Activated naive CD8-positive, alpha-beta T cell treated with anti-CD3 and anti-CD28 coated beads for 36 hours (primary cell): Measurements from ENCODE around the gene AQP9. TPM values are rescaled to one million over a fixed set of nuclear protein-coding genes. Genes with fewer than 3 reads are reported as not detected.

ENCODE experiments used
- DNase-seq: peaks from one replicate; pipeline ENCODE4 v3.0.0; 2021
- H3K27ac Mint-ChIP-seq: one replicate; pipeline ENCODE4 v1.8.0; 2022; ENCODE audit warnings: mild to moderate bottlenecking, moderate library complexity, mixed read lengths
- H3K27me3 Mint-ChIP-seq: one replicate; pipeline ENCODE4 v1.8.0; 2022; ENCODE audit warnings: mild to moderate bottlenecking, mixed read lengths
- H3K36me3 Mint-ChIP-seq: one replicate; pipeline ENCODE4 v1.8.0; 2021; ENCODE audit warnings: mild to moderate bottlenecking, mixed read lengths
- H3K4me1 Mint-ChIP-seq: one replicate; pipeline ENCODE4 v1.8.0; 2021; ENCODE audit warnings: mixed read lengths
- H3K4me3 Mint-ChIP-seq: one replicate; pipeline ENCODE4 v1.8.0; 2022; ENCODE audit warnings: mild to moderate bottlenecking, moderate library complexity, mixed read lengths
- H3K9me3 Mint-ChIP-seq: one replicate; pipeline ENCODE4 v1.8.0; 2022; ENCODE audit warnings: mixed read lengths
- total RNA-seq, 2 experiments: library from RNA; stranded (reverse); gene quantifications; one replicate each; pipeline ENCODE4 v1.2.3, GENCODE V29; 2021

AQP9 gene
- total RNA-seq, 2 experiments from 2014 or later, result not detected

DNA sequence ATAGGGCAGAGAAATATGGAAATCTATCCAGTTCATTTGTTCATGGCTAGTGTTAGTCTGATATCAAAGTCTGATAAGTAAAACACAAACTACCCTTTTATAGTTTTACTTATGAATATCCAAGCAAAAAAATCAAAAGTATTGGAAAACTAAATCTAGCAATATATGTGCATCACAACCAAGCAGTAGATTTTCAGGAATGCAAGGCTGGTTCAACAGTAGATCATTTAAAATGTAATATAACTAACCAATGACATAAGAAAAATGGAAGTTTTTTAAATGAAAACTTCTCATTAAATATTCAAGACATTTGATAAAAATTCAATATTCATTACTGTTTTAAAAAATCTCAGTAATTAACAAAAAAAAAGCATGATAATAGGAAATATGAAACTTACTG is 12.8 kb upstream of the AQP9 start:
- no peak for DNase-seq
- Mint-ChIP-seq H3K4me1 (no peaks in the 10 kb centered on the region), H3K27me3 (peaks cover 14% of the 10 kb centered on the region), H3K4me3 (no peak overlapping the region), H3K27ac (no peak overlapping the region), H3K9me3 (peaks cover 6% of the 10 kb centered on the region), H3K36me3 (peaks cover 4% of the 10 kb centered on the region)

- H3K36me3 Mint-ChIP-seq, result no peaks in the 10 kb centered on the region
- H3K27ac Mint-ChIP-seq, result no peak overlapping the region
- H3K9me3 Mint-ChIP-seq, result no peaks in the 10 kb centered on the region
- H3K4me3 Mint-ChIP-seq, result no peak overlapping the region
- DNase-seq, result no peak
- H3K27me3 Mint-ChIP-seq, result peaks cover 13% of the 10 kb centered on the region
- H3K4me1 Mint-ChIP-seq, result no peaks in the 10 kb centered on the region
These were observed 3.3 kb upstream of the AQP9 start for GRCh38 chr15:58134886-58135285.

- DNase-seq, result no peak
- no peak overlapping the region for H3K4me3 Mint-ChIP-seq
- H3K27ac Mint-ChIP-seq, result no peak overlapping the region
- no peaks in the 10 kb centered on the region for H3K4me1 Mint-ChIP-seq
- peaks cover 13% of the 10 kb centered on the region for H3K27me3 Mint-ChIP-seq
- no peaks in the 10 kb centered on the region for H3K36me3 Mint-ChIP-seq
- no peaks in the 10 kb centered on the region for H3K9me3 Mint-ChIP-seq
These were observed 2.5 kb upstream of the AQP9 start for GRCh38 chr15:58135511-58136174.

GRCh38 chr15:58136731-58137130 is 1.4 kb upstream of the AQP9 start:
- H3K4me3 Mint-ChIP-seq, result no peak overlapping the region
- no peak for DNase-seq
- no peaks in the 10 kb centered on the region for H3K36me3 Mint-ChIP-seq
- H3K27me3 Mint-ChIP-seq, result peaks cover 13% of the 10 kb centered on the region
- H3K4me1 Mint-ChIP-seq, result no peaks in the 10 kb centered on the region
- no peaks in the 10 kb centered on the region for H3K9me3 Mint-ChIP-seq
- H3K27ac Mint-ChIP-seq, result no peak overlapping the region

- no peaks in the 10 kb centered on the region for H3K4me1 Mint-ChIP-seq
- no peak overlapping the region for H3K4me3 Mint-ChIP-seq
- H3K36me3 Mint-ChIP-seq, result no peaks in the 10 kb centered on the region
- no peak for DNase-seq
- H3K27ac Mint-ChIP-seq, result no peak overlapping the region
- no peaks in the 10 kb centered on the region for H3K9me3 Mint-ChIP-seq
- H3K27me3 Mint-ChIP-seq, result peaks cover 10% of the 10 kb centered on the region
These were observed 495 bp upstream of the AQP9 start for GRCh38 chr15:58137686-58138085.

DNA sequence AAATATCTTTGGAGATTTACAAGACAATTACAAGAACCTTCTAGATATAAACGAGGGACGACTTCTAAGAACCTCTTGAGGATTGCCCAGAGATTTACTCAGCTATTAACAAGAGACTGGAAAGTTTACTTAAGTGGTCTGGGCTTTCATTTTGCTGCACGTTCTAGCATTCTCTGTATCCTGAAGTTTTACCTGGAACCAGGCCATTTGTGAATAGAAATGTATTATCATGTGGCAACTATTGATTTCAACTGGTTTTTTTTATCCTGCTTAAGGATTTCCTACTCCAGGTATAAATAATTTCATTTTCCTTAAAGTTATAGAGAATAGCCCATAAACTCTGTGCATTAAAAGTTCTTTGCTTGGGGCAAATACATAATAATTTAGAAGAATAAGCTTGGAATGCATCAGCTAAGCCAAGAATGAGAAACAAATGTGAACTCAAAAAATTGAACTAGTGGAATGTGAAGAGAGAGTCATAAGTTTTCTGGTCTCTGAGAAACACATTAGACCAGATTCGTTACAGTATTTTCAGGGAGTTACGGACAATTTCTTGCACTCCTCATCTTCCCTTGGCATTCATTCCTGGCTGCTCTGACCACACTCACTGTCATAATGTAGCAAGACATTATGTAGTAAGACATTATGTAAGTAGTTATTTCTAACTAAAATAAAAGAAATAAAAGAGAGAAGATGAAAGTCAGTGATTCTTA is 1.3 kb downstream of the AQP9 start:
- Mint-ChIP-seq H3K9me3 (no peaks in the 10 kb centered on the region), H3K4me3 (no peak overlapping the region), H3K4me1 (no peaks in the 10 kb centered on the region), H3K27ac (no peak overlapping the region), H3K27me3 (peaks cover 2% of the 10 kb centered on the region), H3K36me3 (no peaks in the 10 kb centered on the region)
- DNase-seq, result no peak

GRCh38 chr15:58139989-58140522 is 1.9 kb downstream of the AQP9 start:
- Mint-ChIP-seq H3K27ac (no peak overlapping the region), H3K4me3 (no peak overlapping the region), H3K27me3 (no peaks in the 10 kb centered on the region), H3K9me3 (no peaks in the 10 kb centered on the region), H3K36me3 (no peaks in the 10 kb centered on the region), H3K4me1 (no peaks in the 10 kb centered on the region)
- DNase-seq, result no peak

DNA sequence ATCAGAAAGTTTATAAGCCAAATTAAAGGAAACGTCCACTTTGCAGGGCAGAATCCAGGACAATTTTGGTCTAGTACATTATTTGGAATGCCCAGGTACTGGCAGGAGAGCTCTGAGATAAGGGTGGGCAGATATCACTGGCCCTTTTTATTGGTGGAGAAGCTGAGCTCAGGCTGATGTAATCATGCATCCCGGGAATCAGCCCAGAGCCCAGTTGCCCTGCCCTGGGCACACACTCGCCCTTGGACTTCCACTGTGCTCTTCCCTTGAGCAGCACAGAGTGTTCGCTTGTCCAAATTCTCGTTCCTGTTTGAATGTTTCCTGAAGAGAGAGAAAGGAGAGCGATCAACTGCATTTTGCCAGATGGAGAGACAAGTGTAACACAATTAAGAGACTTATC is 3.7 kb downstream of the AQP9 start:
- no peak for DNase-seq
- Mint-ChIP-seq H3K27me3 (peaks cover 5% of the 10 kb centered on the region), H3K9me3 (no peaks in the 10 kb centered on the region), H3K4me1 (no peaks in the 10 kb centered on the region), H3K4me3 (no peak overlapping the region), H3K36me3 (peaks cover 1% of the 10 kb centered on the region), H3K27ac (no peak overlapping the region)

- Mint-ChIP-seq H3K27me3 (peaks cover 9% of the 10 kb centered on the region), H3K9me3 (no peaks in the 10 kb centered on the region), H3K4me3 (no peak overlapping the region), H3K27ac (no peak overlapping the region), H3K4me1 (no peaks in the 10 kb centered on the region), H3K36me3 (peaks cover 1% of the 10 kb centered on the region)
- no peak for DNase-seq
These were observed 4.8 kb downstream of the AQP9 start for GRCh38 chr15:58142827-58143461.

DNA sequence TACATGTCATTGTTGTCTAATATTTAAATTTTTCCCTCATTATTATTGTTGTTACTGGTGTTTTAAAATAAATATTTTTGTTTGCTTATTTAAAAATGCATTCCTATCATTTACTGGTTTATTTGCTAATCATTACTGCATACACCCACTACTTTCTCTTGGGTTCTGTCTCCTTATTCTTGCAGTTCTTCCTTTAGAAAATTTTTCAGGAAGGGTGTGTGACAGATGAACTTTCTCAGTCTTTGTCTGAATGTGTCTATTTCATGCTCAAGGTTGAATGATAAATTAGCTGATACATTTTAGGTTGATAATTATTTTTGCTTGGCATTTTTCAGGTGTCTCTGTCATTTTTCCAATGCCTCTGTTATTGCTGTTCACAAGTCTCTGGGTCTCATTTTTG is 7.4 kb downstream of the AQP9 start:
- Mint-ChIP-seq H3K9me3 (no peaks in the 10 kb centered on the region), H3K27me3 (peaks cover 11% of the 10 kb centered on the region), H3K27ac (no peak overlapping the region), H3K36me3 (peaks cover 1% of the 10 kb centered on the region), H3K4me1 (no peaks in the 10 kb centered on the region), H3K4me3 (no peak overlapping the region)
- no peak for DNase-seq

DNA sequence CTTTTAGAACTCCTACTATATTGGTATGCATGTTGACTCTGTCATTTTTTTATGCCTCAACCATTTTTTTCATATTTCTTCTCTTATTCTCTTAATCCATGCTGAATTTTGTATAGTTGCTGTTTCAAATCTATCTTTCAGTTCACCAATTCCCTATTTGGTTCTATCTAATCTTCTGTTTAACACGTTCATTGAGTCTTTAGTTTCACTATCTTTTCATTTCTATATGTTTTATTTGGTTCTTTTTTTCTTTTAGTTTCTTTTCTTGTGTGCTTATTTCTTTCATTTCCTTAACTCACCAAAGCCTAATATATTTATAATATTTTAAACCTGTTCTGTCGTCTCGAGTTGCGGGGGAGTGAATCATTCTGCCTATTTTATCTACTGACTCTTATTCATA is 8.0 kb downstream of the AQP9 start:
- no peak for DNase-seq
- H3K4me1 Mint-ChIP-seq, result no peaks in the 10 kb centered on the region
- peaks cover 11% of the 10 kb centered on the region for H3K27me3 Mint-ChIP-seq
- H3K4me3 Mint-ChIP-seq, result no peak overlapping the region
- H3K36me3 Mint-ChIP-seq, result peaks cover 1% of the 10 kb centered on the region
- no peaks in the 10 kb centered on the region for H3K9me3 Mint-ChIP-seq
- H3K27ac Mint-ChIP-seq, result no peak overlapping the region

DNA sequence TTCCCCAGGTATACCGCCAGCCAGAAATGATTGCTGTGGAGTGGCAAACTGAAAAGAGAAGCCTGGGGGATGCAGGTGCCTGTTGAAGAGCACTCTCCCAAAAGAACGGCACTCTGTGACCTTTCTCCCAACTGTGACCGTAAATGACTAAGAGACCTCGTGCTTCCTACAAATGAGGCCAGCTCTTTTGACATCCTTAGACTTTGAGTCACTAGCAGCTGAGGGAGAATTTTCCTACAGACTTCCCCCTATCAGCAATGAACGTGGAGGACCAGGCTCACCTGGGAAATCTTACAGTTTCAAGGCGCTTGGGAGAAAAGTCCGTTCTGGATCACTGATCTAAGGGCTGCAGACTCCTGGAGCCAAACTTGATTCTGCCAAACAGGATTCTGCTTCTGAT is 8.6 kb downstream of the AQP9 start:
- Mint-ChIP-seq H3K27ac (no peak overlapping the region), H3K36me3 (peaks cover 1% of the 10 kb centered on the region), H3K4me3 (no peak overlapping the region), H3K9me3 (no peaks in the 10 kb centered on the region), H3K4me1 (no peaks in the 10 kb centered on the region), H3K27me3 (peaks cover 11% of the 10 kb centered on the region)
- no peak for DNase-seq

DNA sequence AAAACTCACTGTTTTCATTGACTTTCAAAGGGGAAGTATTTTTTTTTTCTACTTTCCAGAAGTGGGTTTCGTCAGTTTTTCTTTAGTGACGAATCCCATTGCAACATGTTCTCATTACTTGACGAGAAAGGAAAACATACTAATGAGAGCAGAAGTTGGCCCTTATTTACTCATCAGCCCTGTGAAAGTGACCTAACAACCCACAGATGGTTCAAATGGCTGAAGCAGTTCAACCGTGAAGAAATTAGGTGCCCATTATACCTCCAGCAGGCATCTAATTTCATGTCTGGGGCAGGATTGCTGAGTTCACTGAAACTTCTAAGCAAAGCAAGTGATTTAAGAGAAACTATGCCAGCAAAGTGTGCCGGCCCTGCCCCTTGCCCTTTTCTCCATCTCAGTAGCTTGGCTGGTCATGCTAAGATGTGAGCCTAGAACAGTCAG is 9.0 kb downstream of the AQP9 start:
- H3K4me3 Mint-ChIP-seq, result no peak overlapping the region
- no peaks in the 10 kb centered on the region for H3K9me3 Mint-ChIP-seq
- H3K27me3 Mint-ChIP-seq, result peaks cover 11% of the 10 kb centered on the region
- no peaks in the 10 kb centered on the region for H3K4me1 Mint-ChIP-seq
- peaks cover 1% of the 10 kb centered on the region for H3K36me3 Mint-ChIP-seq
- no peak for DNase-seq
- no peak overlapping the region for H3K27ac Mint-ChIP-seq

GRCh38 chr15:58148120-58148519 is 9.9 kb downstream of the AQP9 start:
- H3K36me3 Mint-ChIP-seq, result peaks cover 1% of the 10 kb centered on the region
- no peaks in the 10 kb centered on the region for H3K9me3 Mint-ChIP-seq
- no peak overlapping the region for H3K4me3 Mint-ChIP-seq
- peaks cover 11% of the 10 kb centered on the region for H3K27me3 Mint-ChIP-seq
- no peaks in the 10 kb centered on the region for H3K4me1 Mint-ChIP-seq
- no peak for DNase-seq
- H3K27ac Mint-ChIP-seq, result no peak overlapping the region

- no peak overlapping the region for H3K27ac Mint-ChIP-seq
- peaks cover 11% of the 10 kb centered on the region for H3K27me3 Mint-ChIP-seq
- H3K4me1 Mint-ChIP-seq, result no peaks in the 10 kb centered on the region
- peaks cover 1% of the 10 kb centered on the region for H3K36me3 Mint-ChIP-seq
- no peaks in the 10 kb centered on the region for H3K9me3 Mint-ChIP-seq
- DNase-seq, result no peak
- H3K4me3 Mint-ChIP-seq, result no peak overlapping the region
These were observed 10.7 kb downstream of the AQP9 start for GRCh38 chr15:58148633-58149445.
